GM21723 (cell line): Measurements from ENCODE around the gene ZNF543.

Source experiments
- ATAC-seq: cut with Tn5 transposase; IDR thresholded peaks from one replicate; pipeline ENCODE4 v1.9.1; 2021; ENCODE audit warnings: mild to moderate bottlenecking, moderate library complexity; ENCODE audit not compliant: unreplicated experiment

ZNF543 gene

DNA sequence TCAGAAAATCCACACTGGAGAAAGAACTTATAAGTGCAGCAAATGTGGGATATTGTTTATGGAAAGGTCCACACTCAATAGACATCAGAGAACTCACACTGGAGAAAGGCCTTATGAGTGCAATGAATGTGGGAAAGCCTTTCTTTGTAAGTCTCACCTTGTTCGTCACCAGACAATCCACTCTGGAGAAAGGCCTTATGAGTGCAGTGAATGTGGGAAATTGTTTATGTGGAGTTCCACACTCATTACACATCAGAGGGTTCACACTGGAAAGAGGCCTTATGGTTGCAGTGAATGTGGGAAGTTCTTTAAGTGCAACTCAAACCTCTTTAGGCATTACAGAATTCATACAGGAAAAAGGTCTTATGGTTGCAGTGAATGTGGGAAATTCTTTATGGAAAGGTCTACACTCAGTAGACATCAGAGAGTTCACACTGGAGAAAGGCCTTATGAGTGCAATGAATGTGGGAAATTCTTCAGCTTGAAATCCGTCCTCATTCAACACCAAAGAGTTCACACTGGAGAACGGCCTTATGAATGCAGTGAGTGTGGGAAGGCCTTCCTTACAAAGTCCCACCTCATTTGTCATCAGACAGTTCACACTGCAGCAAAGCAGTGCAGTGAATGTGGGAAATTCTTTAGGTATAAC is 57.4 kb downstream of the ZNF543 start:
- no peak for ATAC-seq
